Ishikawa (cell line): Measurements from ENCODE around the gene GALNT8.

ENCODE experiments used
- CEBPB ChIP-seq: IDR thresholded peaks from 2 replicates; pipeline ENCODE4 v1.6.1; 2012
- CREB1 ChIP-seq: IDR thresholded peaks from 2 replicates; pipeline ENCODE4 v1.6.1; 2012; ENCODE audit warnings: low read depth
- EGR1 ChIP-seq: IDR thresholded peaks from 2 replicates; pipeline ENCODE4 v1.6.1; 2012
- EP300 ChIP-seq: IDR thresholded peaks from 2 replicates; pipeline ENCODE4 v1.6.1; 2012; ENCODE audit warnings: borderline replicate concordance
- FOXM1 ChIP-seq: IDR thresholded peaks from 2 replicates; pipeline ENCODE4 v1.6.1; 2012; ENCODE audit warnings: low read depth, borderline replicate concordance
- MAX ChIP-seq: IDR thresholded peaks from 2 replicates; pipeline ENCODE4 v1.6.1; 2012
- NFIC ChIP-seq: IDR thresholded peaks from 2 replicates; pipeline ENCODE4 v1.6.1; 2012
- RAD21 ChIP-seq: IDR thresholded peaks from 2 replicates; pipeline ENCODE4 v1.6.1; 2012; ENCODE audit warnings: low read depth
- REST ChIP-seq: IDR thresholded peaks from 2 replicates; pipeline ENCODE4 v1.6.1; 2012; ENCODE audit warnings: low read depth, mild to moderate bottlenecking
- TAF1 ChIP-seq: IDR thresholded peaks from 2 replicates; pipeline ENCODE4 v1.6.1; 2012; ENCODE audit warnings: low read depth, mild to moderate bottlenecking
- TCF12 ChIP-seq: IDR thresholded peaks from 2 replicates; pipeline ENCODE4 v1.6.1; 2012; ENCODE audit warnings: low read depth
- TEAD4 ChIP-seq: IDR thresholded peaks from 2 replicates; pipeline ENCODE4 v1.6.1; 2012
- USF1 ChIP-seq: IDR thresholded peaks from 2 replicates; pipeline ENCODE4 v1.6.1; 2012
- YY1 ChIP-seq: IDR thresholded peaks from 2 replicates; pipeline ENCODE4 v1.6.1; 2012; ENCODE audit warnings: low read depth
- ZBTB7A ChIP-seq: IDR thresholded peaks from 2 replicates; pipeline ENCODE4 v1.6.1; 2012; ENCODE audit warnings: low read depth

Gene GALNT8

GRCh38 chr12:4719821-4720636 is at the start of gene GALNT8:
GALNT8 (plus strand) TSS chr12:4720400; CDS start chr12:4720678, 278 bp downstream.
- TF ChIP-seq MAX (no peak), EGR1 (no peak), CEBPB (no peak), YY1 (no peak), TEAD4 (no peak), FOXM1 (no peak), CREB1 (no peak), TAF1 (no peak), EP300 (no peak), USF1 (no peak), RAD21 (no peak), ZBTB7A (no peak)

GRCh38 chr12:4679711-4680110 is 40.5 kb upstream of the GALNT8 start:
- TF ChIP-seq CEBPB = no peak
- TF ChIP-seq EP300 = no peak
- TF ChIP-seq TAF1 = no peak
- TF ChIP-seq REST = no peak
- no peak for TF ChIP-seq NFIC
- TF ChIP-seq MAX = no peak
- no peak for TF ChIP-seq EGR1
- TF ChIP-seq FOXM1 = no peak
- no peak for TF ChIP-seq TEAD4
- TF ChIP-seq TCF12 = no peak
- TF ChIP-seq ZBTB7A = no peak
- no peak for TF ChIP-seq USF1
- no peak for TF ChIP-seq YY1
- no peak for TF ChIP-seq CREB1
- no peak for TF ChIP-seq RAD21

GRCh38 chr12:4681732-4682131 is 38.5 kb upstream of the GALNT8 start:
- TF ChIP-seq EGR1 = no peak
- no peak for TF ChIP-seq TAF1
- TF ChIP-seq MAX = no peak
- no peak for TF ChIP-seq CREB1

GRCh38 chr12:4685317-4685716 is 34.9 kb upstream of the GALNT8 start:
- TF ChIP-seq USF1 (no peak), NFIC (no peak), MAX (no peak), CEBPB (no peak), TEAD4 (no peak), TCF12 (no peak), ZBTB7A (no peak), EGR1 (no peak)

- TF ChIP-seq CEBPB = no peak
- TF ChIP-seq RAD21 = no peak
- TF ChIP-seq NFIC = no peak
- no peak for TF ChIP-seq TAF1
- TF ChIP-seq FOXM1 = no peak
- no peak for TF ChIP-seq TCF12
- no peak for TF ChIP-seq REST
- no peak for TF ChIP-seq ZBTB7A
- TF ChIP-seq MAX = no peak
- TF ChIP-seq EGR1 = no peak
- no peak for TF ChIP-seq YY1
- no peak for TF ChIP-seq TEAD4
- no peak for TF ChIP-seq CREB1
- TF ChIP-seq EP300 = no peak
- no peak for TF ChIP-seq USF1
Observed at GRCh38 chr12:4690760-4691159, 29.4 kb upstream of the GALNT8 start.
